Ramos (cell line): ENCODE measurements around the gene DEFB128.
"Not testable (repeated sequence)": the region's sequence is repeated elsewhere in the genome, so short reads cannot be mapped to it uniquely, and the experiment has no call there.

Source experiments
- in situ Hi-C: fragments of 300-500 bp; cut with MboI; formaldehyde crosslinking; loops from one replicate; pipeline ENCODE4 v1.14.3; 2022; ENCODE audit warnings: low sequenced_read_pairs; ENCODE audit not compliant: unreplicated experiment

Gene DEFB128

DNA sequence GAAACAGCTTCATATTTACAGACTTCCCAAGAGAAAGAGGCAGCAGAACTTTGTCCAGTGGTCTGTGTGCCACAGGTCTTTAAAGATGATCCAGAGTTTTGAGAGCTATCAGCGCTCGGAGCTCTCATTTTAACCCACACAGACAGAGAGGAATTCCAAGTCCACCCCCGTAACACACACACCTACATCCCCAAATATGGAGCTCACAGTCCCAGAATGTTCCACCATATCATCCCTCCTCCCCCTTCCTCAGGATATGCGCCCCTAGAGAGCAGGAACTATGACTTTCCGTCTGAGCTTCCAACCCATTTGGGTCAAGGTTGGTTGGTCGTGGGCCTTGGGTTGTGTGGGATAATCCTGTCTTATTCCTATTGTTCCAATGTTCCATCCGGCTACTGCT lies at the start of gene DEFB128:
TSS of gene DEFB128 (minus strand) at position 101 of the 400 bp plus-strand sequence. CDS start at position 13, 88 bp downstream.
- in situ Hi-C loops = no loop called here

DNA sequence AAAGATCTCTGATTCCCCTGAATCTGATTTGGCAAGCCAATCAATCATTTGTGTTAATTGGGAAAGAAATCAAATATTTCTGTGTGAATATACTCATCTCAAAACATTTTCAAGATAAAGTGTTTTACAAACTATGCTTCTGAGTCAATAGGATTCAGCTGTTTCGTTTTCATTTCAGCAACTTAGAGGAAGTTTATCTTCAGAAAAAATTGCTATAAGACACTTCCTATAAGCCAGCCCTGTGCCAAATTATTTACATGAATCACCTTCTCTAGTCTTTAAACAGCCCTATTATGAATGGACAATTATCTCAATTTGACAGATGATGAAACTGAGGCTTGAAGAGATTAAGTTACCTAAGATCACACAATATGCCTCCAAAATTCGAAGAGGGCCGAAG lies 48.4 kb upstream of the DEFB128 start:
- in situ Hi-C loops = no loop called here

DNA sequence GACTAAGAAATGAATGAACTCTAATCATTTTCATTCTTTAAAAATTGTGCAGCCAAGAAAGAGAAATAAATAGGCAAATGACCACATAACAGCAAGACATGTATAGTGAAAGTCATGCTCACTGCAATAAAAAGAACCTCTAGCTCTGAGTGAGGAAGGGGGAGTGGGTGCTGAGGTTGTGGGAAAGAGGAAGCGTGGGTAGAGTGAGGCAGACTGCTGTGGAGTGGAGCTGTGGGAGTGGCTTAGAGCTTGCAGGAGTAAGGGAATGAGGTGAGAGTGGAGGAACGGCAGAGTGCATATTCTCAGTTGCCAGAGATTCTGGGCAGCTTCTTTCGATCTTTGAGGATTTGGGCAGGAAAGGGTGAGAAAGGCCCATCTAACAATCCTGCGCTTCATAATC lies 48.0 kb upstream of the DEFB128 start:
- in situ Hi-C loops = no loop called here

- in situ Hi-C loops = no loop called here
These were observed 46.4 kb upstream of the DEFB128 start for GRCh38 chr20:235891-236290.

GRCh38 chr20:227439-228105 lies 38.1 kb upstream of the DEFB128 start:
- in situ Hi-C loops = no loop called here

DNA sequence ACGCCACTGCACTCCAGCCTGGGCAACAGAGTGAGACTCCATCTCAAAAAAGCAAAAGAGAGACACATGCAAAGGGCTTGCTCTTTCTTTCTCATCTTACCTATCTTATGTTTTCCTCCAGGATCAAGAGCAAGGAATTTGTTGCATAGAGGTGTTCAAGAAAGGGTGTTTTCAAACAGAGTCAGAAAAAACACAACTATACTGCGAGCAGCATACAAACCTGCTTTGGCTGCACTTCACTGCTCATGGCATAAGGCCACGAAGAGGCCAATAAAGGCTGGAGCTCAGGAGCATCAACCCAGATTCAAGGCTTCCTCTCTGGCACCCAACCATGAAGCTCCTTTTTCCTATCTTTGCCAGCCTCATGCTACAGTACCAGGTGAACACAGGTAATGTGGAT lies 37.4 kb upstream of the DEFB128 start, which contains the start of gene DEFB129:
TSS of gene DEFB129 (plus strand) at position 301 of the 400 bp plus-strand sequence. CDS start at position 332, 31 bp downstream.
- in situ Hi-C loops = no loop called here

GRCh38 chr20:225879-226278 lies 36.4 kb upstream of the DEFB128 start:
- in situ Hi-C loops = not testable (repeated sequence)

DNA sequence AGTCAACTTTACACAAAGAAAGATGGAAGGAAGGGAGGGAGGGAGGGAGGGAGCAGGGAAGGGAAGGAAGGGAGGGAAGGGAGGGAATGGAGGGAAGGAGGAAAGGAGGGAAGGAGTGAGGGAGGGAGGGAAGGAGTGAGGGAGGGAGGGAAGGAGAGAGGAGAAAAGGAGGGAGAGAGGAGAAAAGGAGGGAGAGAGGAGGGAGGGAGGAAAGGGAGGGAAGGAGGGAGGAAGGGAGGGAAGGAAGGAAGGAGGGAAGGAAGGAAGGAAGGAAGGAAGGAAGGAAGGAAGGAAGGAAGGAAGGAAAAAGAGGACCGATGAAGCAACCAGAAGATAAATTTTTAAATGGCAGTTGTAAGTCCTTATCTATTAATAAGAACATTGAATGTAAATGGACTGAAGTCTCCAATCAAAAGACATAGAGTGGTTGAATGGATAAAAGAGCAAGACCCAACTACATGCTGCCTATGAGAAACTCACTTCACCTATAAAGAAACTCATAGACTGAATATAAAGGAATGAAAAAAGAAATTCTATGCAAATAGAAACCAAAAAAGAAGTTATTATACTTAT lies 31.8 kb upstream of the DEFB128 start:
- in situ Hi-C loops = no loop called here

DNA sequence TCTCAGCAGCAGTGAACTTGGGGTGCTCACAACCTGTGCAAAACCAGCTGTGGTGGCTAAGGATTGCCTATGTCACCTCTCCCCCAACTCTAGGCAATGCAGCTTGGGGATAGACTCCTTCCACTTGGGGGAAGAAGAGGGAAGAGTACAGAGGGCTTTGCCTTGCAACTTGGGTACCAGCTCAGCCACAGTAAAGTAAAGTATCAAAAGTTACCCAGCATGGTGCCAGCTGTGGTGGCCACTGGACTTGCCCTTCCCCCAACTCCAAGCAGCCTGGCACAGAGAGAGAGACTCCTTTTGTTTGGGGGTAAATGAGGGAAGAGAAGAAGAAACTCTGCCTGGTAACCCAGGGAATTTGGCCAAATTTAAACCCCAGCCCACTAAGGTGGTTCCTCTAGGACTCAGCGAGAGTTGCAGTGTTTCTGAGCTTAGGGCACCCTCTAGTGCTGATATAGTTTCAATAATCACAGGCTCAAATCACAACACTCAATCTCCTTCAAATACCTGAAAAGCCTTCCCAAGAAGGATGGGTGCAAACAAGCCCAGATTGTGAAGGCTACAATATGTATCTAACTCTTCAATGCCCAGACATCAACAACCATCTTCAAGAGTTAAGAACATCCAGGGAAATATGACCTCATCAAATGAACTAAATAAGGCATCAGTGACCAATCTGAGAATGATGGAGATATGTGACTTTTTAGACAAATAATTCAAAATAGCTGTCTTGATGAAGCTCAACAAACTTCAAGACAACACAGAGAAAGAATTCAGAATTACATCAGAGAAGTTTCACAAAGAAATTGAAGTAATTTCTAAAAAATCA lies 30.0 kb upstream of the DEFB128 start:
- in situ Hi-C loops = no loop called here

GRCh38 chr20:217266-217665 lies 27.8 kb upstream of the DEFB128 start:
- in situ Hi-C loops = no loop called here

DNA sequence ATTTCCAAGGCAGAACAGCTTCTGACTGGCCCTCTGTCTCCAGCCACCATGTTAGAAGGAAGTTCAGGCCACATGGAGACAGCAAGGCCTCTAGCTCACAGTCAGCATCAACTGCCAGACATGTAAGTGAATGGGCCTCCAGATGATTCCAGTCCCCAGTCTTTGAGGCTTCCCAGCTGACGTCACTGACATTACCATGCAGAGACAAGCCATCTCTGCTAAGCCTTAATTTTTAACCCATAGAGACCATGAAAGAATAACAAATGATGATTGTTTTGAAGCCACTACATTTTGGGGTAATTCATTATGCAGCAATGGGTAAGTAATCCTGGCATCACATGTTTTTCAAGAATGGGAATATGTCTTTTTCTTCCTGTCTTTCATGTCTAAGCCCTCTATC lies 26.3 kb upstream of the DEFB128 start:
- in situ Hi-C loops = no loop called here

DNA sequence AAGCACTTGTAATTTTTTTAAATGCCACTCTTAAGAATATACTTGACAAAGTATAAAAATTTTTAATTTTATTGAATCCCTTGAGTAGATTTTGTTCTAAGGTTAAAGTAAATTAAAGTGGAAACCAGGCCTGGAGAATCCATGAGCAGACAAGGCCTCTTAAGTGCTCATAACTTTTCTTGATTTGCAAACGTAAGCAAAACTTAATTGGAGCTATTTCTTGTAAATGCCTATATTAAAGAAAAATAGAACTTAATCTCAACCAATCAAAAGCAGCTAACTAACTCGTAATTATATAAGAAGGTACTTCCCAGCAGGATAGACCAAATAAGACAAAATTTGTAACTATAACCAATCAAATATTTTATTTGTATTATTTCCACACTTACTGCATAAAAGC lies 24.9 kb upstream of the DEFB128 start:
- in situ Hi-C loops = no loop called here

- in situ Hi-C loops = no loop called here
These were observed 21.4 kb upstream of the DEFB128 start for GRCh38 chr20:210809-211502.

GRCh38 chr20:208942-209566 lies 19.5 kb upstream of the DEFB128 start:
- in situ Hi-C loops = no loop called here

GRCh38 chr20:203630-204029 lies 14.1 kb upstream of the DEFB128 start:
- in situ Hi-C loops = not testable (repeated sequence)

GRCh38 chr20:199996-200395 lies 10.5 kb upstream of the DEFB128 start:
- in situ Hi-C loops = no loop called here

GRCh38 chr20:198225-198624 lies 8.7 kb upstream of the DEFB128 start:
- in situ Hi-C loops = no loop called here

DNA sequence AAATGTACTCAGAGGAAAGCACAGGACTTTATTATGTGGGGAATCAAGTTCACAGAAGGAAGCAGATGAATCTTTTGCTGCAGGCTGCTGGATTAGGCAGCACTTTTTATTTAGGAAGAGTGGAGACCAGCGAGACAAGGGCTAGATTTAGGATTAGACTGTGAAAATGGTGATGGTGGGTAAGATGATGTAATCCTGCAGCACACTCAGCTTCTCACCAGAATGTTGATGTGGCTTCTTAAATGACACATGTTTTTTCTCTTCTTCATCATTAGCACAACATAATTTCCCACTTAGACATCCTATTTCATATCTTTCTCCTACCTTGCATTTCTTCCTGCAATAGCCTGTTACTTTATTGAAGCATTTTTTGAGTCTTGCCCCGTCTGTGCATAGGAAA lies 1.8 kb downstream of the DEFB128 start:
- in situ Hi-C loops = no loop called here

DNA sequence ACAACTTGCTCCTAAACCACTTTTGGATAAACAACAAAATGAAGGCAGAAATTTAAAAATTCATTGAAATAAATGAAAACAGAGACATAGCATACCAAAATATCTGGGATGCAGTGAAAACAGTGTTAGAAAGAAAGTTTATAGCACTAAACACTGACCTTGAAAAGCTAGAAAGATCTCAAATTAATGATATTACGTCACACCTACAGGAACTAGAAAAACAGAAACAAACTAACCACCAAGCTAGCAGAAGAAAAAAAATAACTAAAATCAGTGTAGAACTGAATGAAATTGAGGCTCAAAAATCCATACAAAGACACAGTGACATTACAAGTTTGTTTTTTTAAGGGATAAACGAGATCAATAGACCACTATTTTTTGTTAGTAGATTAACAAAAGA lies 5.2 kb downstream of the DEFB128 start:
- in situ Hi-C loops = no loop called here

- in situ Hi-C loops = no loop called here
These were observed 20.6 kb downstream of the DEFB128 start for GRCh38 chr20:168876-169275.
